GM18520 (cell line): Measurements from ENCODE around the gene GALNT18.

Experiments used
- ATAC-seq: cut with Tn5 transposase; IDR thresholded peaks from one replicate; pipeline ENCODE4 v1.9.1; 2021; ENCODE audit not compliant: unreplicated experiment

GALNT18 gene

GRCh38 chr11:11569936-11570491 lies 51.8 kb downstream of the GALNT18 start:
- no peak for ATAC-seq

GRCh38 chr11:11568651-11569229 lies 53.1 kb downstream of the GALNT18 start:
- ATAC-seq = no peak

- ATAC-seq = no peak
Measured at GRCh38 chr11:11567936-11568650, 53.7 kb downstream of the GALNT18 start.

GRCh38 chr11:11565636-11566035 lies 56.2 kb downstream of the GALNT18 start:
- no peak for ATAC-seq

- ATAC-seq = no peak
Measured at GRCh38 chr11:11563200-11563975, 58.4 kb downstream of the GALNT18 start.

GRCh38 chr11:11561991-11562390 lies 59.8 kb downstream of the GALNT18 start:
- no peak for ATAC-seq

- no peak for ATAC-seq
Measured at GRCh38 chr11:11558826-11559225, 63.0 kb downstream of the GALNT18 start.

GRCh38 chr11:11558396-11558795 lies 63.4 kb downstream of the GALNT18 start:
- ATAC-seq = no peak

- no peak for ATAC-seq
Measured at GRCh38 chr11:11555208-11555607, 66.6 kb downstream of the GALNT18 start.

- no peak for ATAC-seq
Measured at GRCh38 chr11:11553573-11553972, 68.2 kb downstream of the GALNT18 start.

GRCh38 chr11:11552529-11553087 lies 69.2 kb downstream of the GALNT18 start:
- ATAC-seq = no peak

- no peak for ATAC-seq
Measured at GRCh38 chr11:11550534-11550933, 71.3 kb downstream of the GALNT18 start.

- ATAC-seq = no peak
Measured at GRCh38 chr11:11545285-11546275, 76.2 kb downstream of the GALNT18 start.

- ATAC-seq = no peak
Measured at GRCh38 chr11:11543656-11544055, 78.1 kb downstream of the GALNT18 start.

- no peak for ATAC-seq
Measured at GRCh38 chr11:11540157-11540556, 81.6 kb downstream of the GALNT18 start.

GRCh38 chr11:11538277-11538960 lies 83.4 kb downstream of the GALNT18 start:
- ATAC-seq = no peak

GRCh38 chr11:11537871-11538270 lies 83.9 kb downstream of the GALNT18 start:
- no peak for ATAC-seq

GRCh38 chr11:11537372-11537771 lies 84.4 kb downstream of the GALNT18 start:
- ATAC-seq = no peak

- no peak for ATAC-seq
Measured at GRCh38 chr11:11536650-11537049, 85.2 kb downstream of the GALNT18 start.

GRCh38 chr11:11535611-11536010 lies 86.2 kb downstream of the GALNT18 start:
- ATAC-seq = no peak
